Parathyroid adenoma (tissue), 2 donors: Measurements from ENCODE around the gene MGAT5B.
"Not testable (repeated sequence)": the region's sequence is repeated elsewhere in the genome, so short reads cannot be mapped to it uniquely, and the experiment has no call there.

ENCODE experiments used
- H2AFZ ChIP-seq: fragments of 300-600 bp; sonication (generic); one replicate; pipeline ENCODE4 v1.7.0; 2017; ENCODE audit warnings: antibody characterized with exemption, mild to moderate bottlenecking
- H3K27ac ChIP-seq: fragments of 300-600 bp; sonication (generic); one replicate; pipeline ENCODE4 v1.7.0; 2017
- H3K27me3 ChIP-seq: fragments of 300-600 bp; sonication (generic); one replicate; pipeline ENCODE4 v1.7.0; 2017; ENCODE audit warnings: low read length; ENCODE audit not compliant: control insufficient read depth, insufficient read depth
- H3K36me3 ChIP-seq: fragments of 300-600 bp; sonication (generic); one replicate; pipeline ENCODE4 v1.7.0; 2017; ENCODE audit warnings: low read length; ENCODE audit not compliant: control insufficient read depth, insufficient read depth
- H3K4me1 ChIP-seq: fragments of 300-600 bp; sonication (generic); one replicate; pipeline ENCODE4 v1.7.0; 2017; ENCODE audit warnings: control low read depth
- H3K4me2 ChIP-seq: fragments of 300-600 bp; sonication (generic); one replicate; pipeline ENCODE4 v1.7.0; 2017; ENCODE audit warnings: low read length
- H3K4me3 ChIP-seq: fragments of 300-600 bp; sonication (generic); one replicate; pipeline ENCODE4 v1.7.0; 2017; ENCODE audit warnings: low read depth, low read length
- H3K79me2 ChIP-seq: fragments of 300-600 bp; sonication (generic); one replicate; pipeline ENCODE4 v1.7.0; 2017; ENCODE audit warnings: control low read depth
- H3K9ac ChIP-seq: fragments of 300-600 bp; sonication (generic); one replicate; pipeline ENCODE4 v1.7.0; 2017; ENCODE audit warnings: mild to moderate bottlenecking
- H3K9me3 ChIP-seq: fragments of 300-600 bp; sonication (generic); one replicate; pipeline ENCODE4 v1.7.0; 2017; ENCODE audit warnings: low read length; ENCODE audit not compliant: control insufficient read depth
- TF ChIP-seq, protein P1 (sequence below): fragments of 300-600 bp; sonication (generic); IDR thresholded peaks from one replicate; pipeline ENCODE4 v1.7.0; 2017; ENCODE audit warnings: antibody characterized with exemption, mild to moderate bottlenecking
- donor health status: primary hyperparathyroidism.

Gene MGAT5B

DNA sequence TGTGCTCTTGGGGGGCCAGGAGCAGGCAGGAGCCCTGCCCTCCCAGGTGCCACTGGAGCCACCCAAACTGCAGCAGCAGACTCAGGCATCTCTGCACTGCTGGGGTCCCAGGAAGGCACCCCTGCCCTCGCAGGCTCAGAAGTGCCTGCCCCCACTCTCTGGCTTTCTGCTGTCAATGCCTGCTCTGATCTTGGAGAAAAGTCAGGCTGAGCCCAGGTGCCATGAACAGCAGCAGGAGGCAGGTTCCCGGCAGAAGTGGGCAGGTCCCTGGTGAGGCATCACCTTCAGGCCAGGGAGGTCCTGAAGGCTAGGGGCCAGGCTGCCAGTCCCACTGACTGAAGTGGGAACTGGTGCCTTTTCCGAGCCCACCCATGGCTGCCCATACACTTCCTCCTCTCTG lies 106.5 kb downstream of the MGAT5B start:
- TF ChIP-seq, protein P1, sequence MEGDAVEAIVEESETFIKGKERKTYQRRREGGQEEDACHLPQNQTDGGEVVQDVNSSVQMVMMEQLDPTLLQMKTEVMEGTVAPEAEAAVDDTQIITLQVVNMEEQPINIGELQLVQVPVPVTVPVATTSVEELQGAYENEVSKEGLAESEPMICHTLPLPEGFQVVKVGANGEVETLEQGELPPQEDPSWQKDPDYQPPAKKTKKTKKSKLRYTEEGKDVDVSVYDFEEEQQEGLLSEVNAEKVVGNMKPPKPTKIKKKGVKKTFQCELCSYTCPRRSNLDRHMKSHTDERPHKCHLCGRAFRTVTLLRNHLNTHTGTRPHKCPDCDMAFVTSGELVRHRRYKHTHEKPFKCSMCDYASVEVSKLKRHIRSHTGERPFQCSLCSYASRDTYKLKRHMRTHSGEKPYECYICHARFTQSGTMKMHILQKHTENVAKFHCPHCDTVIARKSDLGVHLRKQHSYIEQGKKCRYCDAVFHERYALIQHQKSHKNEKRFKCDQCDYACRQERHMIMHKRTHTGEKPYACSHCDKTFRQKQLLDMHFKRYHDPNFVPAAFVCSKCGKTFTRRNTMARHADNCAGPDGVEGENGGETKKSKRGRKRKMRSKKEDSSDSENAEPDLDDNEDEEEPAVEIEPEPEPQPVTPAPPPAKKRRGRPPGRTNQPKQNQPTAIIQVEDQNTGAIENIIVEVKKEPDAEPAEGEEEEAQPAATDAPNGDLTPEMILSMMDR = no peak
- H3K79me2 ChIP-seq = no peaks in the 10 kb centered on the region
- no peaks in the 10 kb centered on the region for H3K36me3 ChIP-seq

DNA sequence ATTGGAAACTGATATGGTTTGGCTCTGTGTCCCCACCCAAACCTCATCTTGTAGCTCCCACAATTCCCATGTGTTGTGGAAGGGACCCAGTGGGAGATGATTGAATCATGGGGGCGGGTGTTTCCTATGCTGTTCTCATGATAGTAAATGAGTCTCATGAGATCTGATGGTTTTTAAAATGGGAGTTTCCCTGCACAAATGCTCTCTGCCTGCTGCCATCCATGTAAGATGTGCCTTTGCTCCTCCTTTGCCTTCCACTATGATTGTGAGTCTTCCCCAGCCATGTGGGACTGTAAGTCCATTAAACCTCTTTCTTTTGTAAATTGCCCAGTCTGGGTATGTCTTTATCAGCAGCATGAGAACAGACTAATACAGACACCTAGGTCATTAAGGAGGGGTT lies 109.8 kb downstream of the MGAT5B start:
- H3K4me2 ChIP-seq, H3K9me3 ChIP-seq, H3K9ac ChIP-seq, H3K4me3 ChIP-seq, H3K4me1 ChIP-seq, H2AFZ ChIP-seq, H3K27me3 ChIP-seq, H3K27ac ChIP-seq, H3K36me3 ChIP-seq, H3K79me2 ChIP-seq: not testable (repeated sequence)

More for the DNA sequence above, 106.5 kb downstream of the MGAT5B start:
- H3K9me3 ChIP-seq = no peaks in the 10 kb centered on the region
- H2AFZ ChIP-seq = no peak overlapping the region
- H3K27ac ChIP-seq = no peak overlapping the region
- no peak overlapping the region for H3K4me3 ChIP-seq
- H3K27me3 ChIP-seq = no peaks in the 10 kb centered on the region
- H3K4me1 ChIP-seq = peaks cover under 1% of the 10 kb centered on the region
- no peak overlapping the region for H3K9ac ChIP-seq
- no peak overlapping the region for H3K4me2 ChIP-seq

DNA sequence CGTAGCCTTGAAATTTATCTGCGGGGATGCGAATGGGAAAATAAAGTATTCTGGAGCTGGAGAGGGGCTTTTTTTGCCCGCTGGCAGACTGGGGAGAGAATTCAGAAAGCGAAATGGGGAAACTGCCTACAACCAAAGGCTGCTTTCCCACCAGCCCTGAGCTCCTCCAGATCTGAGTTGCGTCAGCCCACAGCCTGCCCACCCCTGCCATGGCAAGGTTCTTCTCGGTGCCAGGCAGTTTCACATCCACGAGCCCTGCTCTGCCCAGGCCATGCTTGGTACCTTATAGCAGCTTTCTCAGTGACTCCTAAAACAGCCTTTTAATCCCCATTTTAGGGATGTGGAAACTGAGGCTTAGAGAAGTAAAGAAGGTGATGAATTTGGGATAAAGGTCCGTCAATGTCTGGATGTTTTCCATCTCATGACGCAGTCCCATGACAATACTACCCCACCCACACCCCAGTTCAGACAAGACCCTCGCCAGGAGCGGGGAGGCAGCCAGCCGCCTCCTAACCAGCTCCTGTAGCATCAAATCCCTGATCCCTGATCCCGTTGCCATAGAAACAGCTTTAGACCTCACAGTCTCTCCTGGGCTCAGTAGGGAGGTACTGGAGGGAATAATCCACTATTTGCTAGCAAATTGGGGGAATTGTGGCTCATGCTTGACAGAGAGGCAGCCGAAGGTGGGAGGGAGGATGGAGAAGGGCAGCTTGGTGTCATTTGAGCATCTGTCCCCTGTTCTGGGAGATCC lies 113.5 kb downstream of the MGAT5B start:
- H3K27me3 ChIP-seq = no peaks in the 10 kb centered on the region
- H3K4me2 ChIP-seq = no peak overlapping the region
- H2AFZ ChIP-seq = no peak overlapping the region
- no peak overlapping the region for H3K27ac ChIP-seq
- H3K4me3 ChIP-seq = no peak overlapping the region
- H3K4me1 ChIP-seq = no peaks in the 10 kb centered on the region
- TF ChIP-seq, protein P1 = no peak
- no peaks in the 10 kb centered on the region for H3K9me3 ChIP-seq
- H3K9ac ChIP-seq = no peak overlapping the region
- H3K79me2 ChIP-seq = no peaks in the 10 kb centered on the region
- H3K36me3 ChIP-seq = no peaks in the 10 kb centered on the region

DNA sequence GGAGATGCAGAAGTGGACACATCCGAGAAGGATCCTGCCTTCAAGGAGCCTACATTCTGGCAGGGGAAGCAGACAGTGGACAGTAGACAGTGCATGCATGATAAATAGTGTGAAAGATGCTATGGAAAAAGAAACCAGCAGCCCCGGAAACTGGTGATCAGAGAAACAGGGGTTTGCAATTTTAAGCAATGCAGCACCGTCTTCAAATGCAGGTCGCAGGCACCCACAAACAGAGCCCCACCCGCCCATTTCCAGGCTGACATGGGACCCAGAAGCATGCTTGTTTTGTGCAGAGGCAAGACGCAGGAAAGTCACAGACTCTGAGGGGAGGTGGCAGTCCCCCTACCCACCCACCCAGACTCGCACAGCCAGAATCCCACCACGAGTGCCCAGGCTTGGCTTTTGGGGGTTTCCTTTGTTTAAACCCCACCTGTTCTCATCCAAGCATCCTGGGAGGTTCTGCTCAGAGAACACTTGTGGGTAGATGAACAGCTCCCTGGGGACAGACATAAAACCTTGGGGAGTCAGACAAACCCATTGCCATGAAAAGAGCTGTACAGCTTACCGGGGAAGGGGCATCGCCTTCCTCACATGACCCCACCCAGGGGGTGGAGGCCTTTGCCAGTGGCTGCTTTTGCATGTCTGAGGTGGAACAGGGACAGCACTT lies 114.3 kb downstream of the MGAT5B start:
- no peaks in the 10 kb centered on the region for H3K9me3 ChIP-seq
- H3K27me3 ChIP-seq = no peaks in the 10 kb centered on the region
- no peak overlapping the region for H3K4me3 ChIP-seq
- TF ChIP-seq, protein P1 = no peak
- H3K4me1 ChIP-seq = no peaks in the 10 kb centered on the region
- H3K36me3 ChIP-seq = no peaks in the 10 kb centered on the region
- H2AFZ ChIP-seq = no peak overlapping the region
- no peaks in the 10 kb centered on the region for H3K79me2 ChIP-seq
- no peak overlapping the region for H3K4me2 ChIP-seq
- no peak overlapping the region for H3K9ac ChIP-seq
- no peak overlapping the region for H3K27ac ChIP-seq

DNA sequence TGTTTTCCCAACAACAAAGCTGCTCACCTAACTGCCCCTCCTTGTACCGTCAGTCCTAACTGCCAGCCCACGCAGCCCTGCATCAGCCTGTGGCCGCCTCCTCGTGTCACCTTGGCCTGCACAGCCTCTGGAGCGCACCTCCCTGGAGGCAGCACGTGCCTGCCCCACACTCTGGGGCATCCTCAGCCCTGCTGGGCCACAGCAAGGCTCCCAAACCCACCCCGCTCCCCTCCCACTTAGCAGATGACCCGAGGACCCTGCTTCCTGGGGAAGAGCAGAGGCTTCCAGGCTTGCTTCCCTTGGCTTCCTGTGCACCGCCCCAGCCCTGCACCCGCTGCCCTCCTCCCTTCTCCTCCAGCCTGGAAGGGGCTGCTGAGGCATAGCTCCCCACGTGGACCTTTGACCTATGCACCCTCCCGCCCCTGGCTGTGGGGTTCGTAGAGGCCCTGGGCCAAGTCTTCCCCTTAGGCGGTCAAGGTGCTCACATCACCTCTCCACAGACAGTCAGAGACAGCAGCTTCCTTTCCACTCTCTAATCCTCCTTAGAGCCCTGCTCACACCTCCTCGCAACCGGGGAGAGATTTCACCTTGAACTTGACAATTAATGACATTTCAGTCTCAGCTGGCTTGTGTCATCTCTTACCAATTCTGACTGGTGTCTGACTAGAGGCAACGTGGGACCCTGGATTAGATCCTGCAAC lies 115.0 kb downstream of the MGAT5B start:
- Histone ChIP-seq H3K27me3 (no peaks in the 10 kb centered on the region), H3K27ac (no peak overlapping the region), H3K4me1 (no peaks in the 10 kb centered on the region), H3K9ac (no peak overlapping the region), H3K79me2 (no peaks in the 10 kb centered on the region), H3K4me3 (no peak overlapping the region), H3K4me2 (no peak overlapping the region), H2AFZ (no peak overlapping the region), H3K36me3 (no peaks in the 10 kb centered on the region), H3K9me3 (no peaks in the 10 kb centered on the region)
- TF ChIP-seq, protein P1 = no peak
